ENCODE results near the gene FOLR1.

The FOLR1 gene

GRCh38 chr11:72239849-72240460 is 48.0 kb downstream of the FOLR1 start:
- Histone ChIP-seq H3K4me1 (ENCODE audit: control insufficient read depth, low read length) (peaks cover 3% of the 10 kb centered on the region; the same call in 1 of the 2 replicates), H3K9me3 (ENCODE audit: control insufficient read depth, insufficient read depth, low read length) (no peaks in the 10 kb centered on the region), H3K4me2 (ENCODE audit: low read length) (peak overlapping the region; percentile 5; the same call in 1 of the 2 replicates), H3K36me3 (ENCODE audit: control insufficient read depth, low read length) (peaks cover 36% of the 10 kb centered on the region), H3K9me2 (replicated peaks; ENCODE audit: control insufficient read depth, low read length) (no peaks in the 10 kb centered on the region), H3K27ac (ENCODE audit: low read depth, low read length) (no peak overlapping the region), H3K27me3 (ENCODE audit: control insufficient read depth, low read length) (peaks cover 39% of the 10 kb centered on the region), H3F3A (ENCODE audit: control insufficient read depth, insufficient read depth) (peaks cover 8% of the 10 kb centered on the region), H3K4me3 (ENCODE audit: low read length) (no peak overlapping the region), H4K20me1 (ENCODE audit: control insufficient read depth, insufficient read depth, low read depth, low read length) (peaks cover 9% of the 10 kb centered on the region; the same call in 1 of the 2 replicates), H3K79me2 (ENCODE audit: control insufficient read depth, low read length) (no peaks in the 10 kb centered on the region)
- TF ChIP-seq EZH2phosphoT487 (IDR thresholded peaks at IDR 0.05; ENCODE audit: borderline replicate concordance, low read length) = no peak
- no peak for TF ChIP-seq CTCF (IDR thresholded peaks at IDR 0.05; ENCODE audit: low read depth, low read length, poor library complexity, severe bottlenecking)

GRCh38 chr11:72240461-72241290 is 48.7 kb downstream of the FOLR1 start:
- no peak overlapping the region for H3K4me2 ChIP-seq (ENCODE audit: low read length)
- peaks cover 30% of the 10 kb centered on the region for H3K36me3 ChIP-seq (ENCODE audit: control insufficient read depth, low read length)
- no peak overlapping the region for H3K4me3 ChIP-seq (ENCODE audit: low read length)
- peaks cover 9% of the 10 kb centered on the region; the same call in 1 of the 2 replicates for H4K20me1 ChIP-seq (ENCODE audit: control insufficient read depth, insufficient read depth, low read depth, low read length)
- H3K9me2 ChIP-seq (replicated peaks; ENCODE audit: control insufficient read depth, low read length) = no peaks in the 10 kb centered on the region
- no peak for TF ChIP-seq EZH2phosphoT487 (IDR thresholded peaks at IDR 0.05; ENCODE audit: borderline replicate concordance, low read length)
- TF ChIP-seq CTCF (IDR thresholded peaks at IDR 0.05; ENCODE audit: low read depth, low read length, poor library complexity, severe bottlenecking) = no peak
- H3F3A ChIP-seq (ENCODE audit: control insufficient read depth, insufficient read depth) = peaks cover 8% of the 10 kb centered on the region
- H3K27ac ChIP-seq (ENCODE audit: low read depth, low read length) = no peak overlapping the region
- no peaks in the 10 kb centered on the region for H3K79me2 ChIP-seq (ENCODE audit: control insufficient read depth, low read length)
- peaks cover 44% of the 10 kb centered on the region for H3K27me3 ChIP-seq (ENCODE audit: control insufficient read depth, low read length)
- peaks cover 3% of the 10 kb centered on the region; the same call in 1 of the 2 replicates for H3K4me1 ChIP-seq (ENCODE audit: control insufficient read depth, low read length)
- no peaks in the 10 kb centered on the region for H3K9me3 ChIP-seq (ENCODE audit: control insufficient read depth, insufficient read depth, low read length)

GRCh38 chr11:72241291-72241781 is 49.4 kb downstream of the FOLR1 start:
- H3K27me3 ChIP-seq (ENCODE audit: control insufficient read depth, low read length) = peaks cover 50% of the 10 kb centered on the region
- H3K4me2 ChIP-seq (ENCODE audit: low read length) = no peak overlapping the region
- no peak overlapping the region for H3K4me3 ChIP-seq (ENCODE audit: low read length)
- no peak overlapping the region for H3K27ac ChIP-seq (ENCODE audit: low read depth, low read length)
- H3K9me2 ChIP-seq (replicated peaks; ENCODE audit: control insufficient read depth, low read length) = no peaks in the 10 kb centered on the region
- no peaks in the 10 kb centered on the region for H3K79me2 ChIP-seq (ENCODE audit: control insufficient read depth, low read length)
- H3K9me3 ChIP-seq (ENCODE audit: control insufficient read depth, insufficient read depth, low read length) = no peaks in the 10 kb centered on the region
- peaks cover 25% of the 10 kb centered on the region for H3K36me3 ChIP-seq (ENCODE audit: control insufficient read depth, low read length)
- H3F3A ChIP-seq (ENCODE audit: control insufficient read depth, insufficient read depth) = peaks cover 5% of the 10 kb centered on the region
- TF ChIP-seq CTCF (IDR thresholded peaks at IDR 0.05; ENCODE audit: low read depth, low read length, poor library complexity, severe bottlenecking) = no peak
- TF ChIP-seq EZH2phosphoT487 (IDR thresholded peaks at IDR 0.05; ENCODE audit: borderline replicate concordance, low read length) = no peak
- H4K20me1 ChIP-seq (ENCODE audit: control insufficient read depth, insufficient read depth, low read depth, low read length) = peaks cover 9% of the 10 kb centered on the region; the same call in 1 of the 2 replicates
- H3K4me1 ChIP-seq (ENCODE audit: control insufficient read depth, low read length) = peaks cover 3% of the 10 kb centered on the region; the same call in 1 of the 2 replicates

Data from DOHH2 (cell line).